ENCODE data around the gene TRPT1.
A peak's percentile ranks its signal among the peaks of the same experiment; 100 is the strongest.

DNA sequence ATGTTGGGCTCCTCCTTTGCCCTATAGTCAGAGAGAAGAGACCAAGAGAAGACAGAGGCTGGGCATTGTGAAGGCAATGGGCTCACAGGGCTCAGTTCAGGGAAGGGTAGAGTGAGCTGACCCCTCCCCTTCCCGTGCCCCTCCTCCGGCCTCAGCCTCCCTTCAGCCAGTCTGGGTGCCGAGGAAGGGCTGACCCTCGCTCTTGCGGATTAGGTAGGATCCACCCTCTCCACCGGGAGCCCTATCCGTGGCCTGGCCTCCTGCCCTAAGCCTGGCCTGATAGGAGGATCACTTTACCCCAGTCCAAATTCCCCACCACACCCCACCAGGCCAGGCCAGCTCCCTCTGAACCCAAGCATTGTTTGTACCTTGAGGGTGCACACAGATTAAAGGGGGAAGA is 22.6 kb upstream of the TRPT1 start:
- TF ChIP-seq SMAD3 (CRISPR knock-in tag; IDR thresholded peaks at IDR 0.05; ENCODE audit: borderline replicate concordance) (no peak), MXD4 (CRISPR knock-in tag; IDR thresholded peaks at IDR 0.05; ENCODE audit: borderline replicate concordance) (no peak), ZNF121 (CRISPR knock-in tag; IDR thresholded peaks at IDR 0.05) (0 out of 2 replicates have a peak, but pooled peaks have one; percentile 43), NR2C2 (CRISPR knock-in tag; IDR thresholded peaks at IDR 0.05) (no peak)
- TF ChIP-seq, protein P1, sequence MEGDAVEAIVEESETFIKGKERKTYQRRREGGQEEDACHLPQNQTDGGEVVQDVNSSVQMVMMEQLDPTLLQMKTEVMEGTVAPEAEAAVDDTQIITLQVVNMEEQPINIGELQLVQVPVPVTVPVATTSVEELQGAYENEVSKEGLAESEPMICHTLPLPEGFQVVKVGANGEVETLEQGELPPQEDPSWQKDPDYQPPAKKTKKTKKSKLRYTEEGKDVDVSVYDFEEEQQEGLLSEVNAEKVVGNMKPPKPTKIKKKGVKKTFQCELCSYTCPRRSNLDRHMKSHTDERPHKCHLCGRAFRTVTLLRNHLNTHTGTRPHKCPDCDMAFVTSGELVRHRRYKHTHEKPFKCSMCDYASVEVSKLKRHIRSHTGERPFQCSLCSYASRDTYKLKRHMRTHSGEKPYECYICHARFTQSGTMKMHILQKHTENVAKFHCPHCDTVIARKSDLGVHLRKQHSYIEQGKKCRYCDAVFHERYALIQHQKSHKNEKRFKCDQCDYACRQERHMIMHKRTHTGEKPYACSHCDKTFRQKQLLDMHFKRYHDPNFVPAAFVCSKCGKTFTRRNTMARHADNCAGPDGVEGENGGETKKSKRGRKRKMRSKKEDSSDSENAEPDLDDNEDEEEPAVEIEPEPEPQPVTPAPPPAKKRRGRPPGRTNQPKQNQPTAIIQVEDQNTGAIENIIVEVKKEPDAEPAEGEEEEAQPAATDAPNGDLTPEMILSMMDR (IDR thresholded peaks at IDR 0.05): no peak
- TF ChIP-seq, protein P2, sequence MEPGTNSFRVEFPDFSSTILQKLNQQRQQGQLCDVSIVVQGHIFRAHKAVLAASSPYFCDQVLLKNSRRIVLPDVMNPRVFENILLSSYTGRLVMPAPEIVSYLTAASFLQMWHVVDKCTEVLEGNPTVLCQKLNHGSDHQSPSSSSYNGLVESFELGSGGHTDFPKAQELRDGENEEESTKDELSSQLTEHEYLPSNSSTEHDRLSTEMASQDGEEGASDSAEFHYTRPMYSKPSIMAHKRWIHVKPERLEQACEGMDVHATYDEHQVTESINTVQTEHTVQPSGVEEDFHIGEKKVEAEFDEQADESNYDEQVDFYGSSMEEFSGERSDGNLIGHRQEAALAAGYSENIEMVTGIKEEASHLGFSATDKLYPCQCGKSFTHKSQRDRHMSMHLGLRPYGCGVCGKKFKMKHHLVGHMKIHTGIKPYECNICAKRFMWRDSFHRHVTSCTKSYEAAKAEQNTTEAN (CRISPR knock-in tag; IDR thresholded peaks at IDR 0.05): no peak
